ENCODE data around the gene CCDC134.

CCDC134 gene

GRCh38 chr22:41782751-41783150, 17.7 kb upstream of the CCDC134 start:
- DNase-seq (ENCODE audit: low read depth in 2 of 2, low spot score in 1 of 2), result no peak

GRCh38 chr22:41787331-41787730, 13.1 kb upstream of the CCDC134 start:
- no peak for DNase-seq (ENCODE audit: low read depth in 2 of 2, low spot score in 1 of 2)

DNA sequence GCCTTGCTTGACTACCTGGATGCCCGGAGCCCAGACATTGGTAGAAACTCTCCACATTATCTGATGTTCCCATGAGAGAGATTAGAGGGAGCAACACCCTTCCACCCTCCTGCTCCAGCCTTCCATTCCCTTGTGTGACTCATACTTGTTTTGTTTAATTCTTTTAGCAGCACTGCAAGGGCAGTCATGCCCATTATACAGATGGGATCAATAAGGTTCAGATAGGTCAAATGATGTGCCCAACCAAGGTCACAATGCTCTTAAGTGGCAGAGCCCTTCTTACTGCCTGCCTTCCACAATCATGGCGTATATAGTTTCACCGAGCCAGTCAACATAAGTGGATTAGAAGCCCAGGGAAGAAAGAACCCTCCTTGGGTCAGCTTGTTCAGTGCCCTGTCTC, 6.6 kb upstream of the CCDC134 start:
- no peak for DNase-seq (ENCODE audit: low read depth in 2 of 2, low spot score in 1 of 2)

- DNase-seq (ENCODE audit: low read depth in 2 of 2, low spot score in 1 of 2), result no peak
Observed at GRCh38 chr22:41798736-41799135, 1.7 kb upstream of the CCDC134 start.

- DNase-seq (ENCODE audit: low read depth in 2 of 2, low spot score in 1 of 2), result no peak
Observed at GRCh38 chr22:41799486-41800347, 762 bp upstream of the CCDC134 start.

GRCh38 chr22:41801147-41801819, 804 bp downstream of the CCDC134 start:
- no peak for DNase-seq (ENCODE audit: low read depth in 2 of 2, low spot score in 1 of 2)

DNA sequence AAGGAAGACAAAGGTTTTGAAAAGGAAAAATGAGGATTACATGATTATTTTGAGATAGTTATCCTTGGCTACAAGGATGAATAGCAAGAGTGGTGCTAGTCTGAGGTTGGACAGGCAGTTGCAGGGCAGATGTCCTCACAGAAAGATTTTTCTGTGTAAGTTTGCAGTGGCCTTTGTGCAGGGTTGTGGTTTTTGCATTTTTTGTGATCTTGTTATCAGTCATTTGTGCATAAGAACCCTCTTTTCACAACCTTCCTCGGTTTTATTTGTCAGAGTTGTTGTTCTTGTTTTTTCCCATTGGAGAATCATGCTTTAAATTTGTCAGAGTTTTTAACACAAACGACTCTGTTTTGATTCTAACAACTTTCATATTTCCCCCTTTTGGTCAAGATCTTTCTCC, 1.4 kb downstream of the CCDC134 start:
- DNase-seq (ENCODE audit: low read depth in 2 of 2, low spot score in 1 of 2), result no peak

GRCh38 chr22:41805639-41806038, 5.2 kb downstream of the CCDC134 start:
- no peak for DNase-seq (ENCODE audit: low read depth in 2 of 2, low spot score in 1 of 2)

- no peak for DNase-seq (ENCODE audit: low read depth in 2 of 2, low spot score in 1 of 2)
Observed at GRCh38 chr22:41808400-41808799, 7.9 kb downstream of the CCDC134 start.

DNA sequence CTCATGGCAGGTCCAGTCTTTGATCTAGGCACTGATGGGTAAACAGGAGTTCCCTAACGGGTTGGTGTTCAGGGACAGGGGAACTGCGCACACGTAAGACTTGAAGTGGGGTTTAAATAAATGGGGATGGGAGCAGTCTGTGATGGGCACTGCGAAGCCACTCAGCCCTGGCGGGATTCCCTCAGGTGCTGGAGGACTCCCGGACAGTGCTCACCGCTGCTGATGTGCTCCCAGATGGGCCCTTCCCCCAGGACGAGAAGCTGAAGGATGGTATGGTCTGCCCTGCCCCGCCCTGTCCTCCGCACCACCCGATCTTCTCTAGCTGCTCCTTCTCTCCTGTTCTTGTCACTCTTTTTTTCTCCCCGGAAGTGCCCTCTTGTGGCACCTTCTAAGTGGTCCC, 9.5 kb downstream of the CCDC134 start:
- DNase-seq (ENCODE audit: low read depth in 2 of 2, low spot score in 1 of 2), result no peak

GRCh38 chr22:41812805-41813545, 12.5 kb downstream of the CCDC134 start:
- no peak for DNase-seq (ENCODE audit: low read depth in 2 of 2, low spot score in 1 of 2)

DNA sequence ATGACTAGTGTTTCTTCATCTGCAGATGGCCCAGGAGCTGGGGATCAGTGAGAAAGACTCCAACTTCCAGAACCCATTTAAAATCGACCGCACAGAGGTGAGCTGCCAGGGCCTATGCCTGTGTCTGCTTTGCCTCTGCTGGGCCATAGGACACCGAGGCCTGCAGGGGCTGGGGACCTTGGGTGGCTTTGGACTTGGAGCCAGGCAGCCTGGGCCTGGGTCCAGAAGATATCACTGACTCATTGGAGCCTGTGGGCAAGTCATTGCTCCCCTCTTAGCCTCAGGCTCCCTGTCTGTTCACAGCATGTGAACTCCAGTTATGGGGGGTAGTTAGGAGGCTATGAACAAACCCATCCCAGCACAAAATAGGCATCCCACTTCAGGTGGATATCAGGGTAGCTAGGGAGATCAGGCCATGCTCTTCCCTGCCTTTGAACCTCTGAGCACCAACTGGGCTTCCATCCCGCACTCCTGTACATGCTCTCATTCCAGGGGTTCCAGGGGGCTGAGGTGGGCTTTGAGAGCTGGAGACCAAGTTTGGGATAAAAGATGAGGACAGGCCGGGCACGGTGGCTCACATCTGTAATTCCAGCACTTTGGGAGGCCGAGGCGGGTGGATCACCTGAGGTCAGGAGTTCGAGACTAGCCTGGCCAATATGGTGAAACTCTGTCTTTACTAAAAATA, 13.4 kb downstream of the CCDC134 start:
- DNase-seq (ENCODE audit: low read depth in 2 of 2, low spot score in 1 of 2), result no peak

GRCh38 chr22:41815716-41816115, 15.2 kb downstream of the CCDC134 start:
- no peak for DNase-seq (ENCODE audit: low read depth in 2 of 2, low spot score in 1 of 2)

DNA sequence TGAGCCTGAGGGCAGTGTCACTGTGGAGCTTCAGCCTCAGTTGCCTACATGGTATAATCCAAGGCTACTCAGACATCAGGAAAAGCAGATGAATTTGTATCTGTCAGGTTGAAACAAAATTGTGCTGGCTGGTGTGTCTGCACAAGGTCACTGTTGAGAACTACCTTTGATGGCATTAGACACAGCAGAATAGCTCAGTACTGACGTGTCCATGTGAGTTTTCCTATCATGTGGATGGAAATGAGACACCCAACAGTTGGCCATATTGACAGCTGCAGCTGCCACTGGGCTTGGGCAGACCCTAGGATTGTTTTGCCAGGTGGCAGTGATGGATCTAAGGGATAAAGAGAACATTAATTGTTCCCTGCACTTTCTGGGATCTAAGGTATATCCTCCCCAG, 15.8 kb downstream of the CCDC134 start:
- no peak for DNase-seq (ENCODE audit: low read depth in 2 of 2, low spot score in 1 of 2)

DNA sequence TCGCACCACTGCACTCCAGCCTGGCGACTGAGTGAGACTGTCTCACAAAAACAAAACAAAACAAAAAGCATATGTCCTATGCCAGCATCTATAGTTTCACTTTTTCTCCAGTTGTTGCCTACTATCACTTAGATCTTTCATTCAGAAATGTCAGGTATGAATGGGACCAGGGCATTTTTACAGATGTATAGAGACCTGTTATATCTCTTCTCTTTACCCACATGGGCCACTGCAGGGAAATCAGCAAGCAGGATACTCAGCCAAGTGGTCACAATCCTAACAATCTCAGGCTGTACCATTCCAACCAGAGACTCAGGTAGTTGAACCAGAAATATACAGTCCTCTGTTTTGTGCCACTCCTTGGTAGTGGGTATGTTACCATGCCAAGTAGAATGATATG, 16.4 kb downstream of the CCDC134 start:
- no peak for DNase-seq (ENCODE audit: low read depth in 2 of 2, low spot score in 1 of 2)

GRCh38 chr22:41818011-41818410, 17.5 kb downstream of the CCDC134 start:
- no peak for DNase-seq (ENCODE audit: low read depth in 2 of 2, low spot score in 1 of 2)

GRCh38 chr22:41818596-41818995, 18.1 kb downstream of the CCDC134 start:
- DNase-seq (ENCODE audit: low read depth in 2 of 2, low spot score in 1 of 2), result no peak

DNA sequence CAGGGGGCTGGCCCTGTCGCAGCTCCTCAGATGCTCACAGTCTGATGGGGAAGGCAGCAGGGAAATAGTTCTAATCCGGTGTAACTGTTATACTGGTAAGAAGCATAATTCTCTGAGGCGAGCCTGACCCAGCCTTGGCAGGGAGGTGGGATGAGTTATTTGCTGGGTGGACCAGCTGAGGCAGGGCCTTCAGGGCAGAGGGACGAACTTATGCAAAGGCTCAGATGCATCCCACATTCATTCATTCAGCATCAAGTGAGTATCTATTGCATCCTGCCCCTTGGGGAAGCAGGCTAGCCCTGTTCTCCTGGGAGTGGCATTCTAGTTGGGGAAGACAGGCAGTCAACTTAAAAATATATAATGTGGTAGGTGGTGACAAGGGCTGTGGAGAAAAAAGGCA, 18.8 kb downstream of the CCDC134 start:
- no peak for DNase-seq (ENCODE audit: low read depth in 2 of 2, low spot score in 1 of 2)

DNA sequence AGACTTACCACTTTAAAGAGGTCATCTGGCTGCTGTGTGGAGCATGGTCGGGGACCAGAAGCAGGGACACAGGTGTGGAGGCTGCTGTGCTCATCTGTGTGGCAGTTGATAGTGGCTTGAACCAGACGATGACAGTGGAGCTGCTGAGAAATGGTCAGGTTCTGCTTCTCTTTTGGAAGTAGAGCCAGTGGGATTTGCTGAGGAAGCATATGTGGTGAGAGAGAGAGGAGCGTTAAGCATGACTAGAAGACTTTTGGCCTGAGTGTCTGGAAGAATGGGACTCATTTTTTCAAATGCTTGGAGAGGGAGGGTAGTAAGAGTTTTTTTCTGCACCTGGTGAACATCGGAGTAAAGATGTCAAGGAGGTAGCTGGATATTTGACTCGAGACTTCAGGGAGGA, 20.0 kb downstream of the CCDC134 start:
- no peak for DNase-seq (ENCODE audit: low read depth in 2 of 2, low spot score in 1 of 2)

- DNase-seq (ENCODE audit: low read depth in 2 of 2, low spot score in 1 of 2), result no peak
Observed at GRCh38 chr22:41821471-41822316, 21.2 kb downstream of the CCDC134 start.

Data from stimulated activated CD8-positive, alpha-beta memory T cell treated with anti-CD3 and anti-CD28 coated beads, Interleukin-4, amount 100 ng/mL, for 1 hour (primary cell).